Measurements from ENCODE around the gene DUSP7.

- TF ChIP-seq ZBTB21 (CRISPR knock-in tag; IDR thresholded peaks at IDR 0.05; ENCODE audit: borderline replicate concordance) (no peak), TP53 (CRISPR knock-in tag; IDR thresholded peaks at IDR 0.05) (no peak), ZNF423 (CRISPR knock-in tag; IDR thresholded peaks at IDR 0.05) (no peak), RELA (CRISPR knock-in tag; IDR thresholded peaks at IDR 0.05; ENCODE audit: borderline replicate concordance) (no peak), NFYB (CRISPR knock-in tag; conservative IDR thresholded peaks at IDR 0.05; ENCODE audit: low read depth) (no peak)
- TF ChIP-seq, protein P1, sequence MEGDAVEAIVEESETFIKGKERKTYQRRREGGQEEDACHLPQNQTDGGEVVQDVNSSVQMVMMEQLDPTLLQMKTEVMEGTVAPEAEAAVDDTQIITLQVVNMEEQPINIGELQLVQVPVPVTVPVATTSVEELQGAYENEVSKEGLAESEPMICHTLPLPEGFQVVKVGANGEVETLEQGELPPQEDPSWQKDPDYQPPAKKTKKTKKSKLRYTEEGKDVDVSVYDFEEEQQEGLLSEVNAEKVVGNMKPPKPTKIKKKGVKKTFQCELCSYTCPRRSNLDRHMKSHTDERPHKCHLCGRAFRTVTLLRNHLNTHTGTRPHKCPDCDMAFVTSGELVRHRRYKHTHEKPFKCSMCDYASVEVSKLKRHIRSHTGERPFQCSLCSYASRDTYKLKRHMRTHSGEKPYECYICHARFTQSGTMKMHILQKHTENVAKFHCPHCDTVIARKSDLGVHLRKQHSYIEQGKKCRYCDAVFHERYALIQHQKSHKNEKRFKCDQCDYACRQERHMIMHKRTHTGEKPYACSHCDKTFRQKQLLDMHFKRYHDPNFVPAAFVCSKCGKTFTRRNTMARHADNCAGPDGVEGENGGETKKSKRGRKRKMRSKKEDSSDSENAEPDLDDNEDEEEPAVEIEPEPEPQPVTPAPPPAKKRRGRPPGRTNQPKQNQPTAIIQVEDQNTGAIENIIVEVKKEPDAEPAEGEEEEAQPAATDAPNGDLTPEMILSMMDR (IDR thresholded peaks at IDR 0.05), result no peak
Measured at GRCh38 chr3:52023860-52024764, 32.3 kb downstream of the DUSP7 start.

Measured in WTC11 (cell line).